ENCODE data around the gene PI16. TPM values are rescaled to one million over a fixed set of nuclear protein-coding genes. Genes with fewer than 3 reads are reported as not detected.

The PI16 gene
- total and polyA plus RNA-seq, 3 experiments from 2014 or later: 0.20 to 13.6 (median 0.37) TPM

DNA sequence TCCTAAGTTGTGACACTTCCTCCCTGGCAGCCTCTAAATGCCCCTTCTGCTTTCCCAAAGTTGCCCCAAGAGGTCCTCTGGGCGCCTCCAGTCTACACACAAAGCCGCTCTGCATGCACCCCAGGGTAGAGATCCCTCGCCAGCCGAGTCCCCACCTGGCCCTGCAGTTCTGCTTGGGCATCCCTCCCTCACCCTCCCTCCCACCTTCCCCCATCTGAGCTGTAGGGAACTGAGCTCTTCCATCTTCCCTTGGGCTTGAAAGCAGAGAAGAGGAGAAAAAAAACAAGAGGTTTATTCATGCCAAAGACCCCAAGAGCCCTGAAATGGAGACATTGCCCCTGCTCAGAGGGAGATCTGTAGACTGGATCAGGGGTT lies 45.2 kb downstream of the PI16 start:
- no peaks in the 10 kb centered on the region for H3K9me3 Mint-ChIP-seq
- no peak overlapping the region for H3K4me3 Mint-ChIP-seq
- no peaks in the 10 kb centered on the region for H3K36me3 ChIP-seq (ENCODE audit: insufficient read depth, low read length)
- ChIA-PET POLR2A (no interaction called here), CTCF (no interaction called here)
- H3K27ac ChIP-seq (ENCODE audit: low read depth, low read length): no peak overlapping the region
- no peak for DNase-seq
- H3K4me1 Mint-ChIP-seq: no peaks in the 10 kb centered on the region
- H3K27ac Mint-ChIP-seq: no peak overlapping the region
- peaks cover 0 to 5% of the 10 kb centered on the region in 2 donors for H3K27me3 Mint-ChIP-seq
- H3K27me3 ChIP-seq (ENCODE audit: insufficient read depth, low read length, poor library complexity, severe bottlenecking): no peaks in the 10 kb centered on the region
- no peaks in the 10 kb centered on the region for H3K36me3 Mint-ChIP-seq
- H3K4me1 ChIP-seq (ENCODE audit: insufficient read depth, low read length): no peaks in the 10 kb centered on the region
- no peaks in the 10 kb centered on the region for H3K9me3 ChIP-seq (ENCODE audit: low read length)
- no peak overlapping the region for H3K4me3 ChIP-seq (ENCODE audit: low read length)

GRCh38 chr6:37004044-37004980 lies 49.8 kb downstream of the PI16 start:
- no peak overlapping the region for H3K27ac ChIP-seq (ENCODE audit: low read depth, low read length)

DNA sequence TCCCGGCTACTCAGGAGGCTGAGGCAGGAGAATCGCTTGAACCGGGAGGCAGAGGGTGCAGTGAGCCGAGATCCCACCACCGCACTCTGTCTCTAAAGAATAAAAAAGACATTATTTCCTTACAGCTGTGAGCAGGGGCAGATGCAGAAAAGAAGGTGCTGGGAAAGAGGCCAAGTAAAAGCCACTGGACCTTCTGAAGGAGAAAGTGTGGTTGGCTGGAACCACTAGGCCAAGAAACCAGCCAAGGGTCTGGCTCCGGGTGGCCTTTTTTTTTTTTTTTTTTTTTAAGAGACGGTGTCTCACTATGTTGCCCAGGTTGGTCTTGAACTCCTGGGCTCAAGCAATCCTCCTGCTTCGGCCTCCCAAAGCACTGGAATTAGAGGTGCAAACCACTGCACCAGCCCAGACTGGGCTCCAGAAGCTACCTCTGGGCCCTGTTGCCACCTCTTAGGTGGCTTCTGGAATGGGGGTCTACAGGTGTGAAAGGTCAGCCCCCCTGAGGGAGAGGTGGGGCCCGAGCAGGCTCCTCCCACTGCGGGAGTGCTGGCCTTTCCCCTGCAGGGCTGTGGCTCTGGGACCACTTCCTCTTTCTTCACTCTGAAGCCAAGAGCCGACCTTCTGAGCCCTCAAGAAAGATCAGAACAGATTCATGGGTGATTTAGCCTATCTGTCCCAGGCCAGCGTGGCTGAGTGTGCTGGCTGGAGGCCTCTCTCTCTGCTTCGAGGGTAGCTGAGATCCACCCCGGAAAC lies 50.7 kb downstream of the PI16 start, which contains the start of gene FGD2:
Gene FGD2 (plus strand): TSS at position 595 of the 750 bp plus-strand sequence. CDS start 163 bp downstream, outside the sequence.
- Mint-ChIP-seq H3K36me3 (no peaks in the 10 kb centered on the region), H3K27ac (peak within 1 kb of the TSS in 7 of 8 donors; percentile 58 to 96 (median 79)), H3K4me3 (peak within 1 kb of the TSS in 6 of 7 donors; percentile 53 to 80 (median 74)), H3K4me1 (peaks cover 9 to 29% (median 14%) of the 10 kb centered on the region in 3 donors), H3K27me3 (no peaks in the 10 kb centered on the region), H3K9me3 (no peaks in the 10 kb centered on the region)
- ChIA-PET POLR2A (interaction anchor here (0.8 to 1.1 kb wide), 2 partner anchors 19 to 166 kb away, joined by 3 to 4 read pairs; partner anchors contain the start of gene MTCH1), CTCF (interaction anchor here (1.1 to 3.3 kb wide), 5 partner anchors 13 to 205 kb away, joined by 3 to 21 read pairs (median 6); no protein-coding TSS in a partner anchor)
- Histone ChIP-seq H3K27me3 (ENCODE audit: insufficient read depth, low read length, poor library complexity, severe bottlenecking) (no peaks in the 10 kb centered on the region), H3K4me3 (ENCODE audit: low read length) (no peak within 1 kb of the TSS), H3K9me3 (ENCODE audit: low read length) (no peaks in the 10 kb centered on the region), H3K36me3 (ENCODE audit: insufficient read depth, low read length) (no peaks in the 10 kb centered on the region), H3K27ac (ENCODE audit: low read depth, low read length) (no peak within 1 kb of the TSS), H3K4me1 (ENCODE audit: insufficient read depth, low read length) (peaks cover 16% of the 10 kb centered on the region)
- DNase-seq: no peak

More at GRCh38 chr6:37004044-37004980, 49.8 kb downstream of the PI16 start:
- no peaks in the 10 kb centered on the region for H3K27me3 ChIP-seq (ENCODE audit: insufficient read depth, low read length, poor library complexity, severe bottlenecking)
- Mint-ChIP-seq H3K27ac (peak overlapping the region in 3 of 8 donors; percentile 19 to 93 (median 54)), H3K4me3 (no peak overlapping the region), H3K27me3 (no peaks in the 10 kb centered on the region), H3K9me3 (no peaks in the 10 kb centered on the region), H3K36me3 (no peaks in the 10 kb centered on the region), H3K4me1 (peaks cover 9 to 29% (median 14%) of the 10 kb centered on the region in 3 donors)
- CTCF ChIA-PET: no interaction called here
- H3K36me3 ChIP-seq (ENCODE audit: insufficient read depth, low read length): no peaks in the 10 kb centered on the region
- no peak for DNase-seq
- H3K4me1 ChIP-seq (ENCODE audit: insufficient read depth, low read length): peaks cover 16% of the 10 kb centered on the region
- POLR2A ChIA-PET: no interaction called here
- H3K4me3 ChIP-seq (ENCODE audit: low read length): no peak overlapping the region
- no peaks in the 10 kb centered on the region for H3K9me3 ChIP-seq (ENCODE audit: low read length)

- no peaks in the 10 kb centered on the region for H3K36me3 ChIP-seq (ENCODE audit: insufficient read depth, low read length)
- H3K36me3 Mint-ChIP-seq: no peaks in the 10 kb centered on the region
- H3K4me3 ChIP-seq (ENCODE audit: low read length): no peak overlapping the region
- peaks cover 9 to 29% (median 14%) of the 10 kb centered on the region in 3 donors for H3K4me1 Mint-ChIP-seq
- CTCF ChIA-PET: interaction anchor here (1.0 to 3.3 kb wide), 8 partner anchors 12 to 204 kb away, joined by 3 to 21 read pairs (median 5); no protein-coding TSS in a partner anchor
- H3K4me3 Mint-ChIP-seq: peak overlapping the region in 6 of 7 donors; percentile 53 to 80 (median 74)
- peak overlapping the region in 7 of 8 donors; percentile 58 to 96 (median 79) for H3K27ac Mint-ChIP-seq
- DNase-seq: no peak
- H3K27ac ChIP-seq (ENCODE audit: low read depth, low read length): no peak overlapping the region
- H3K27me3 ChIP-seq (ENCODE audit: insufficient read depth, low read length, poor library complexity, severe bottlenecking): no peaks in the 10 kb centered on the region
- no peaks in the 10 kb centered on the region for H3K27me3 Mint-ChIP-seq
- H3K9me3 ChIP-seq (ENCODE audit: low read length): no peaks in the 10 kb centered on the region
- no peaks in the 10 kb centered on the region for H3K9me3 Mint-ChIP-seq
- POLR2A ChIA-PET: interaction anchor here (0.8 to 1.1 kb wide), 2 partner anchors 20 to 165 kb away, joined by 3 to 4 read pairs; partner anchors contain the start of gene MTCH1
- H3K4me1 ChIP-seq (ENCODE audit: insufficient read depth, low read length): peaks cover 16% of the 10 kb centered on the region
Observed at GRCh38 chr6:37005827-37006567, 51.5 kb downstream of the PI16 start.

GRCh38 chr6:37006793-37007339 lies 52.3 kb downstream of the PI16 start:
- Histone ChIP-seq H3K36me3 (ENCODE audit: insufficient read depth, low read length) (no peaks in the 10 kb centered on the region), H3K4me3 (ENCODE audit: low read length) (no peak overlapping the region), H3K27me3 (ENCODE audit: insufficient read depth, low read length, poor library complexity, severe bottlenecking) (no peaks in the 10 kb centered on the region), H3K4me1 (ENCODE audit: insufficient read depth, low read length) (peaks cover 16% of the 10 kb centered on the region), H3K27ac (ENCODE audit: low read depth, low read length) (no peak overlapping the region), H3K9me3 (ENCODE audit: low read length) (no peaks in the 10 kb centered on the region)
- CTCF ChIA-PET: interaction anchor here (1.0 to 3.3 kb wide), 8 partner anchors 11 to 203 kb away, joined by 3 to 21 read pairs (median 5); no protein-coding TSS in a partner anchor
- no peaks in the 10 kb centered on the region for H3K36me3 Mint-ChIP-seq
- H3K9me3 Mint-ChIP-seq: no peaks in the 10 kb centered on the region
- peak overlapping the region in 4 of 7 donors; percentile 65 to 80 (median 78) for H3K4me3 Mint-ChIP-seq
- H3K27me3 Mint-ChIP-seq: no peaks in the 10 kb centered on the region
- H3K4me1 Mint-ChIP-seq: peaks cover 9 to 29% (median 14%) of the 10 kb centered on the region in 3 donors
- H3K27ac Mint-ChIP-seq: peak overlapping the region in 6 of 8 donors; percentile 58 to 96 (median 82)
- DNase-seq: no peak
- POLR2A ChIA-PET: interaction anchor here (0.6 to 1.2 kb wide), 3 partner anchors 11 to 164 kb away, joined by 3 to 4 read pairs (median 4); no protein-coding TSS in a partner anchor

GRCh38 chr6:37007340-37008043 lies 53.0 kb downstream of the PI16 start:
- Histone ChIP-seq H3K36me3 (ENCODE audit: insufficient read depth, low read length) (no peaks in the 10 kb centered on the region), H3K9me3 (ENCODE audit: low read length) (no peaks in the 10 kb centered on the region), H3K27ac (ENCODE audit: low read depth, low read length) (no peak overlapping the region), H3K4me1 (ENCODE audit: insufficient read depth, low read length) (peaks cover 16% of the 10 kb centered on the region), H3K4me3 (ENCODE audit: low read length) (no peak overlapping the region), H3K27me3 (ENCODE audit: insufficient read depth, low read length, poor library complexity, severe bottlenecking) (no peaks in the 10 kb centered on the region)
- H3K27me3 Mint-ChIP-seq: no peaks in the 10 kb centered on the region
- peak overlapping the region in 2 of 8 donors; percentile 20 to 32 for H3K27ac Mint-ChIP-seq
- H3K4me1 Mint-ChIP-seq: peaks cover 9 to 29% (median 14%) of the 10 kb centered on the region in 3 donors
- ChIA-PET POLR2A (interaction anchor here (0.6 to 1.2 kb wide), 2 partner anchors 10 to 123 kb away, joined by 3 to 4 read pairs; no protein-coding TSS in a partner anchor), CTCF (interaction anchor here (1.0 to 3.3 kb wide), 6 partner anchors 10 to 203 kb away, joined by 3 to 21 read pairs (median 6); no protein-coding TSS in a partner anchor)
- H3K9me3 Mint-ChIP-seq: no peaks in the 10 kb centered on the region
- no peaks in the 10 kb centered on the region for H3K36me3 Mint-ChIP-seq
- DNase-seq: no peak
- peak overlapping the region in 1 of 7 donors; percentile 23 for H3K4me3 Mint-ChIP-seq

All from CD8-positive, alpha-beta memory T cell (primary cell).